Endometrium (tissue), 2 donors: ENCODE results near the gene EXD3.

Experiments
- FAIRE-seq: peaks from 2 replicates; lab custom pipeline; 2012; peaks lifted over from hg19 to GRCh38; lab: Jason Lieb, UNC
- donor health status: control.
- donor health status: control.

The EXD3 gene

DNA sequence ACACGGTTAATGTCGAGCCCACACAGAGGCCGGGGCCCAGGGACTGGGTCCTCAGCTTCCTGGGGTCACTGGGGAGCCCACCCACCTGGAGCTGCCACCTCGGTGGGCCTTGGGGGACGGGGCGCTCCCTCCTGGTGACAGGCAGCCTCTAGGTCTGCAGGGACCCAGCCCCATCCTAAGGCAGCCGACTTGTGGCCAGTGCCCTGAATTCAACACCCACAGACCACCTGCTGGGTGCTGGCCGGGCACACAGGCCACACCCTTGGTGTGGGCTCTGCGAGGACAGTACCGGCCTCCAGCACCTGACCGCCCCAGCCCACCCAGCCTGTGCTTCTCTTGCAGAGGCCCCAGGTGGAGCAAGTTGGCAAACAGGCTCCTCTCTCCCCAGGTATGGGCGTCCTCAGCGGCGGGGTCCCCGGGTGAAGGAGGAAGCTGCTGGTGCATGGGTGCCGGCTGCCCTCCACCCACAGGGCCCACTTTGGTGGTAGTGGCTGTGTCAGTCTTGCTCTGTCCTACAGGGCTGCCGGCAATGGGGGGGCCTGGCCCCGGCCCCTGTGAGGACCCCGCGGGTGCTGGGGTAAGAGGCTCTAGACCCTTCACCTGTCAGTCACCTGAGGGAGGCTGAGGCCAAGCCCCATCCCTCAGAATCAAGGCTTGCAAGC is 9.9 kb upstream of the EXD3 start:
- no peak for FAIRE-seq

DNA sequence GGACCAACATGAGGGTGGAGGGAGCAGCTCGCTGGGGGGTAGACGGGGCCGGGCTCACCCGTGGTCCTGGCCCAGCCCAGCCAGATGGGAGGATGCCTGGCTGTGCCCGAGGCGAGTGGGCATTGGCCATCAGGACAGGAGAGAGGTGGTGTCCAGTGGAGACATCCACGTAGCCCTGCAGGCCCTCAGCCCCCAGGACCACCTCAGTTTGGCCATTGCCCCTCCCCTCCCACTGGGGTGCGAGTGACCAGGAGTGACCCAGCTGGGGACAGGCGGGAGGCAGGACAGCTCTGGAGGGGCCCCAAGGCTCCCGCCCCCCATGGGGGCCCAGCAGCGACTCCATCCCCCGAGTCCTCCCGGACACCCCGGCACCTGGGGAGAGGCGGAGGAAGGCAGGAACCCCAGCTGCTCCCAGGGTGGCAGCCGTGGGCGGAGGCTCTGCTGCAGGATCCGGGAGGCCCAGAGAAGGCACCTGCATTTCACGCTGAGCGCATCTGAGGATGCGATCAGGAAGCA is 8.5 kb upstream of the EXD3 start:
- FAIRE-seq, result no peak

DNA sequence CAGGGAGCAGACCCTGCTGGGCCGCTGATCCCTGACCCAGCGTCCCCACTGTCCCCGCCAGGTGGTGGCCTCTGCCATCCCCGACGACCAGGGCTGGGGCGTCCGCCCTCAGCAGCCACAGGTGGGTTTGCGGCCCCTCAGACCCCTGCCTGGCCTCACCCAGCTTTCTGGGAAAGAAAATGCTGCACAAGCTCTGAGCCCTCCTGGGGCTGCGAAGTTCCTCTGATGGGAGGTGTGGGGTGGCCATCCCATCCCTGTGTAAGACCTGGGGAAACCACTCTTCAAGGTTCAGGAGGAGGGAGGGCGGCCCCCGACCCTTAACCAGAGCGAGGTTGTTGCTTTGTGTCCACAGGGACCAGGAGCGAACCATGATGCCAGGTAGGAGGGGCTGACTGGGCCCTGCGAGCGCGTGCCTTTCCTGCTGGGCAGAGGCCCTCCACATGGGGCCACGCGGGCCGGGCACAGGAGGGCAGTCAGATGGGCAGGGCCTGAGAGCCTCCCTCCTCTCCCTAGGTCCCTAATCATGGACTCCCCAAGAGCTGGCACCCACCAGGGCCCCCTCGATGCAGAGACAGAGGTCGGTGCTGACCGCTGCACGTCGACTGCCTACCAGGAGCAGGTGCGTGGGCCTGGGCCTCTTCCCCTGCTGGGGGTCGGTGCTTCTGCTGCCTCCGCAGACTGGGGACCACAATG is 7.9 kb upstream of the EXD3 start:
- no peak for FAIRE-seq

DNA sequence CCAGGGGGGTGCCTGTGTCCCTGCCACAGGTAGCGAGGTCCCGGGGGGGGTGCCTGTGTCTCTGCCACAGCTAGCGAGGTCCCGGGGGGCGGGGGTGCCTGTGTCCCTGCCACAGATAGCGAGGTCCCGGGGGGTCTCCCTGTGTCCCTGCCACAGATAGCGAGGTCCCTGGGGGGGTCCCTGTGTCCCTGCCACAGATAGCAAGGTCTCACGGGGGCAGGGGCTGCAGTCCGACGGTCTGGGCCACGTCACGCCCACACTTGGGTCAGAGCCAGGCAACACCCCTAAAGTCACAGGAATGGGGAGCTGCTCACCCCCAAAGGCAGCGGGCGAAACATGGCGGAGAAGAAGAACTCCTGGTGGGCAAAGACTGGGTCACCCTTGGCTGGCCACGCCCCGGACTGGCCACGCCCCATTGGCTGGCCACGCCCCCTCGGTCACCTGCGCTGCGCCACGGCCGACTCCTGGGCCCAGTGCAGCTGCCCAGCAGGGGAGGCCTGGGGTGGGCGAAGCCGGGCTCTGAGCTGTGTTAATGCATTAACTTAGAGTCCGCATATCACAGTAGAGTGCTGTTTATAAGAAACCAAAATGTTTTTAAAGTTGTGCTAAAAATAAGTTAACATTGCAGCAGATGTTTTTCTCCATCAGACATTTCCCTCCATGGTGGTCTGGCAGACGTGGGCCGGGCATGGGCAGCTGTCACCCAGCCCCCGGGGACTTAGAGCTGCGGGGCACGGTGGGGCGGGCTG is 7.2 kb upstream of the EXD3 start:
- no peak for FAIRE-seq

DNA sequence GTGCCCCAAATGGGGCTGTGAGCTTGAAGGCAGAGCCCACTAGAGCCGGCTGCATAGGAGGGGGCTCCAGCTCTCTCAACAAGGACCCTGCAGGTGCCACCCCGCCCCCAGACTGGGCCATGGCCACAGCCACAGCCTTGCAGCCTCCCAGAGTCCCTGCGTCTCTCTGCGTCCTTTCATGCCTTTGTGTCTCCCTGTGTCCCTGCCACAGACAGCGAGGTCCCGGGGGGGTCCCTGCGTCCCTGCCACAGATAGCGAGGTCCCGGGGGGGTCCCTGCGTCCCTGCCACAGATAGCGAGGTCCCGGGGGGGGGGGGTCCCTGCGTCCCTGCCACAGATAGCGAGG is 6.6 kb upstream of the EXD3 start:
- FAIRE-seq, result no peak

DNA sequence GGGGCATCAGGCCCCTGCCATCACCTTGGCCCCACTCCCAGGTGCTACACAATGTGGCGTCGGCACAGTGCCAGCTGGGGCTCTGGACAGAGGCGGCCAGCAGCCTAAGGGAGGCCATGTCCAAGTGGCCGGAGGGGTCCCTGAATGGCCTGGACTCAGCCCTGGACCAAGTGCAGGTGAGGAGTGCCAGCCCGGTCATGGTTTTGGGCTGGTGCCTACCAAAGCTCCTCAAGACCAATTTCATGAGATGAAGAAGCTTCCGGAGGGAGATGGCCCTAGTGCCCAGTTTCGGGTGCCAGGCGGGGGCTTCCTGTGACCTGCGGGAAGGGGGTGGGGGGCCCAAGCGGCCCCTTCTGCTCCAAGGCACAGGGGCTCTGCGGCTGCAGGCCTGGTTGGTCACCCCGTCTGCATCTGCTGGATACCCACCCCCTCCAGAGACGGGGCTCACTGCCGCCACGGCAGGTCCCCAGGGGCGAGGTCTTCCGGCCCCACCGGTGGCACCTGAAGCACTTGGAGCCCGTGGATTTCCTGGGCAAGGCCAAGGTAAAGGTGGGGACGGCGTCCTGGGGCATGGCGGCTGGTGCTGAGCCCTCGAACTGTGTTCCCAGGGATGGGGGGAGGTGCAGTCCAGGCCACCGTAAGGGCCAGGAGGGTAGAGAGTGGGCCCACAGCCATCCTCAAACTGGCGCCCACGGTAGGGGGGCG is 6.0 kb upstream of the EXD3 start:
- FAIRE-seq, result no peak

DNA sequence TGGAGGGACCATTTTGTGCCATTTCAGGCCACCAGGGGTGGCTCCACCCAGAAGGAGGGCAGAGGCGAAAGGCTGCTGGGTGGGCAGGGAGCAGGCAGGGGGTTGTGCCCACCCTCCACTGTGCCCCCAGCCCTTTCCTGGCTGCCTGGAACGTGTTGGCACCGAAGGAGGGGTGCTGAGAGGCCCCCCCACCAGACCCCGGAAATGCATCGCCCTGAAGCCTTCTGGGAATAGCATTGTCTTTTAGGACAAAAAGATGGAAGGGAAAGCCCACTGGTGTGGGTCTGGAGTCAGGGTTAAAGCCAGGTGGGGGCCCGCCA is 5.3 kb upstream of the EXD3 start:
- no peak for FAIRE-seq

DNA sequence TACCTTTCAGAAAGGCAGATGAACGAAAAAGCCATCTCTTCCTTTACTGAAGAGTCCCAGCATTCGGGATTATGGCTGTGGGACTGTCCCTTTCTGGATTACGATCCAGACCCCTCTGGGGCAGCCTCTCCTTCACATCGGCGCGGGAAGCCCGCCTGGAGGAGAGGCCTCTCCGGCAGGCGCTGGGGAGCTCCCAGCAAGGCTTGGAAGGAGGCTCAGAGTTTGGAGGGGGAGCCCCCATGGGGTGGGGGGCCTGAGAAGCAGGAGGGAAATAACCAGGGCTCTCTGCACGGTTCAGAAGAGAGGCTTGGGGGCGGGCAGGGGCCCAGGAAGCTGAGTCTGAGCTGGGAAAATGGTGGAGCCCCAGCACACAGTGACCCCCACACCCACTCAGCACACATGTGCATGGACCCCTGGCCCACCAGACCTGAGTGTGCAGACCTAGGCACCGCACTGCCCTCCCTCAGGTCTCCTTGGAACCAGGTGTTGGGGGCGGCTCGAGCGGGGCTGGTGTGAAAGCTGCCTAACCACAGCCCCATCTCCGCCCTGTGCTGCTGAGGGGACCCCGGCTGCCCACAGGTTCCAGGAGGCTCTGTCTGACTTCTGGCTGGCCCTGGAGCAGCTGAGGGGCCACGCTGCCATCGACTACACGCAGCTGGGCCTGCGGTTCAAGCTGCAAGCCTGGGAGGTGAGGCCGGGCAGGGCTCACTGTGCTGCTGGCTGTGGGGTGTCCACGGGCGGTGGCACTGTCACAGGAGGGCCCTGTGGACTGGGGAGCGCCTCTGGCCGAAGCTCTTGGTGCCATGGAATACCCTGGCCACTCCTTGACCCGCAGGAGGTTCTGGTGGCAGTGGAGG is 4.7 kb upstream of the EXD3 start:
- FAIRE-seq, result no peak

DNA sequence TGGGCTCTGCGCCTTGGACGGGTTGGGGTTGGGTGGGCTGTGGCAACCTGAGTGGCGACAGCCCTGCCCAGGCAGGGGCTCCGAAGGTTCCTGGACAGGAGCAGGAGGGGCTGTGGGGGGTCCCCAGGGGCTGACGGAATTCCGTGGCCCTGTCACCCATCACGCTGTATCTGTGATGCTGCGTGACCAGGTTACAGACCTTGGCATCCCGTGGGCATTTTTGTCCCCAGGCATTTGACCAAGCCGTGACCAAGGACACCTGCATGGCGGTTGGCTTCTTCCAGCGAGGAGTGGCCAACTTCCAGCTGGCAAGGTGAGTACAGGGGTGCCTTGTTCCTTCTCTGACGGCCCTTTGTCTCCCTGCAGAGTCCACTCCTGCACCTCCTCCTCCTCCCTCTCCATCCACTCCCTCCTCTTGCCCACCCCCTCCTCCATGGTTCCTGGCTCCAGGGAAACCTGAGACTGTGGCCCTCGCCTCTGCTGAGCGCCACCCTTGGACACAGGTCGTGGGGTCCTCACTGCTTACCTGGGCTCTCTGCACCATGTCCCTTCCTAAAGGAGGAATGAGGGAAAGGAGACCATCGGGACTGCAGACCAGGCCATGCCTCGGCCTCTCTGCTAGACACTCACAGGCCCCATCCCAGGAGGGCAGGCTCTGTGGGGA is 3.2 kb upstream of the EXD3 start:
- FAIRE-seq, result no peak

- no peak for FAIRE-seq
Observed at GRCh38 chr9:137423514-137424291, 741 bp upstream of the EXD3 start.

GRCh38 chr9:137421838-137422603 is 941 bp downstream of the EXD3 start:
- FAIRE-seq, result no peak

- FAIRE-seq, result no peak
Observed at GRCh38 chr9:137417161-137418021, 5.6 kb downstream of the EXD3 start.

- no peak for FAIRE-seq
Observed at GRCh38 chr9:137416563-137417151, 6.3 kb downstream of the EXD3 start.

GRCh38 chr9:137416006-137416562 is 6.9 kb downstream of the EXD3 start:
- FAIRE-seq, result no peak

- FAIRE-seq, result no peak
Observed at GRCh38 chr9:137415451-137415850, 7.5 kb downstream of the EXD3 start.

DNA sequence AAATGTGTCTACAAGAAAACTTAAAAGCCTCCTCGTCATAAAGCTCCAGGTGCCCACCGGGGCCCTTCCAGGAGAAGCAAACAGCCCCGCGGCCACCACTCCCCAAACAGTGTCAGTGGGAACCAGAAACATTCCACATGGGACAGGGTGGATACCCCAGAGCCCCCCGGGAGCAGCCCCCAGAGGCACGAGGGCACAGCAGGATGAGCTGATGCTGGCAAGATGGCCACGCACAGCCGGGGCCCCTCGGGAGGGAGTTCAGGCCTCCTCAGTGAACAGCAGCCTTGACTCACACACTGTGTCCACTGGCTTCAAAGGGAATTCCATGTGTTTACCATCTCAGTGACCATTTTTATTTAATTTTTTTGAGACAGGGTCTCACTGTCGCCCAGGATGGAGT is 10.5 kb downstream of the EXD3 start:
- FAIRE-seq, result no peak

- no peak for FAIRE-seq
Observed at GRCh38 chr9:137411645-137412380, 11.1 kb downstream of the EXD3 start.
